ENCODE results near the gene MBNL2. TPM values are rescaled to one million over a fixed set of nuclear protein-coding genes. Genes with fewer than 3 reads are reported as not detected.

MBNL2 gene
- total and polyA plus RNA-seq, 10 of the 15 experiments (the other 5 are each of a cell fraction or from before 2014, with no cell fraction given): 1.6 to 9.7 (median 6.7) TPM

GRCh38 chr13:97269603-97270002 is 47.5 kb downstream of the MBNL2 start:
- no peaks in the 10 kb centered on the region for H3K36me3 ChIP-seq (ENCODE audit: control insufficient read depth in 2 of 2, insufficient read depth in 2 of 2, low read length in 1 of 2)
- no peaks in the 10 kb centered on the region; the same call in 2 of the 3 replicates for H3K9me3 ChIP-seq (replicated peaks; ENCODE audit: control insufficient read depth, insufficient read depth, low read length)
- no peak overlapping the region for H3K4me3 ChIP-seq
- no peak for TF ChIP-seq HDAC6 (IDR thresholded peaks at IDR 0.05; ENCODE audit: unreplicated experiment)
- no peak overlapping the region for H2AFZ ChIP-seq (ENCODE audit: control insufficient read depth, low read depth, low read length)
- ChIA-PET CTCF (no interaction called here), SMC1A (ENCODE audit: uncharacterized antibody, unreplicated experiment) (interaction anchor here (1.2 to 1.4 kb wide), 2 partner anchors 10 to 78 kb away, joined by 3 to 4 read pairs; no protein-coding TSS in a partner anchor), RAD21 (ENCODE audit: unreplicated experiment) (no interaction called here), POLR2A (no interaction called here)
- H3K9ac ChIP-seq (ENCODE audit: control insufficient read depth, insufficient read depth, low read length): no peak overlapping the region
- no peaks in the 10 kb centered on the region for H3K27me3 ChIP-seq (replicated peaks in 1 of 2; ENCODE audit: control insufficient read depth in 2 of 2, insufficient read depth in 2 of 2, low read length in 1 of 2)
- H4K20me1 ChIP-seq (ENCODE audit: control insufficient read depth, insufficient read depth): no peaks in the 10 kb centered on the region
- H3K79me2 ChIP-seq (ENCODE audit: control insufficient read depth, insufficient read depth, low read length): no peaks in the 10 kb centered on the region
- peaks cover 7% of the 10 kb centered on the region for H3K4me1 ChIP-seq (ENCODE audit: control insufficient read depth, insufficient read depth, low read length)
- intact Hi-C loops (cut with micrococcal nuclease; ENCODE audit: unreplicated experiment): no loop called here
- no peak overlapping the region for H3K27ac ChIP-seq (ENCODE audit: control insufficient read depth, insufficient read depth)
- H3K4me2 ChIP-seq (ENCODE audit: control insufficient read depth, insufficient read depth): no peak overlapping the region
- DNase-seq (ENCODE audit: low read depth, low spot score) (no peak), FAIRE-seq (no peak), ATAC-seq (no peak)
- in situ Hi-C loops (cut with MboI): no loop called here
- BruUV-seq (replicated peaks): no TSS peak
- WGBS (ENCODE audit: insufficient coverage, insufficient replicate concordance, low lambda C conversion rate, missing lambda C conversion rate): 98% methylated on average over 3 of the region's 3 CpGs

GRCh38 chr13:97272526-97272925 is 50.4 kb downstream of the MBNL2 start:
- in situ Hi-C loops (cut with MboI) (no loop called here), intact Hi-C loops (cut with micrococcal nuclease; ENCODE audit: unreplicated experiment) (no loop called here)
- TF ChIP-seq MXI1 (IDR thresholded peaks at IDR 0.05; ENCODE audit: low read depth, low read length): no peak
- TF ChIP-seq CBX5 (IDR thresholded peaks at IDR 0.05; ENCODE audit: low read depth): no peak
- Histone ChIP-seq H3K9me3 (replicated peaks; ENCODE audit: control insufficient read depth, insufficient read depth, low read length) (no peaks in the 10 kb centered on the region; the same call in 1 of the 3 replicates), H3K79me2 (ENCODE audit: control insufficient read depth, insufficient read depth, low read length) (no peaks in the 10 kb centered on the region), H3K27ac (ENCODE audit: control insufficient read depth, insufficient read depth) (no peak overlapping the region), H3K4me3 (no peak overlapping the region), H3K27me3 (replicated peaks in 1 of 2; ENCODE audit: control insufficient read depth in 2 of 2, insufficient read depth in 2 of 2, low read length in 1 of 2) (no peaks in the 10 kb centered on the region), H3K9ac (ENCODE audit: control insufficient read depth, insufficient read depth, low read length) (no peak overlapping the region), H3K36me3 (ENCODE audit: control insufficient read depth in 2 of 2, insufficient read depth in 2 of 2, low read length in 1 of 2) (no peaks in the 10 kb centered on the region), H4K20me1 (ENCODE audit: control insufficient read depth, insufficient read depth) (no peaks in the 10 kb centered on the region), H2AFZ (ENCODE audit: control insufficient read depth, low read depth, low read length) (no peak overlapping the region), H3K4me1 (ENCODE audit: control insufficient read depth, insufficient read depth, low read length) (peaks cover 17% of the 10 kb centered on the region), H3K4me2 (ENCODE audit: control insufficient read depth, insufficient read depth) (no peak overlapping the region)
- ATAC-seq (no peak), DNase-seq (ENCODE audit: low read depth, low spot score) (no peak), FAIRE-seq (no peak)
- RAD21 ChIA-PET (ENCODE audit: unreplicated experiment): no interaction called here
- no TSS peak for BruUV-seq (replicated peaks)
- CTCF ChIA-PET: no interaction called here
- POLR2A ChIA-PET: no interaction called here
- SMC1A ChIA-PET (ENCODE audit: uncharacterized antibody, unreplicated experiment): interaction anchor here (2.2 kb wide), 1 partner anchor 49 kb away, joined by 6 read pairs; no protein-coding TSS in a partner anchor
- WGBS (ENCODE audit: insufficient coverage, insufficient replicate concordance, low lambda C conversion rate, missing lambda C conversion rate): 93% methylated on average over 1 of the region's 1 CpG

Measured in GM12878 (cell line).